Measurements from ENCODE around the gene TUBGCP5. TPM values are rescaled to one million over a fixed set of nuclear protein-coding genes. Genes with fewer than 3 reads are reported as not detected.

Gene TUBGCP5
- total RNA-seq, 3 donors from 2014 or later (not counting 1 experiment from before 2014, with no cell fraction given) = 14.7 to 20.4 (median 17.5) TPM

GRCh38 chr15:22974745-22975144 is 64.6 kb downstream of the TUBGCP5 start:
- H3K27me3 ChIP-seq (ENCODE audit: control insufficient read depth, insufficient read depth, low read length) = peaks cover 10% of the 10 kb centered on the region
- Mint-ChIP-seq H3K36me3 (no peaks in the 10 kb centered on the region), H3K4me3 (no peak overlapping the region), H3K27me3 (ENCODE audit: low read depth in 2 of 2) (peaks cover 15 to 16% of the 10 kb centered on the region in 2 donors), H3K4me1 (peaks cover 14 to 18% of the 10 kb centered on the region in 2 donors), H3K9me3 (no peaks in the 10 kb centered on the region), H3K27ac (peak overlapping the region in 1 of 2 donors; percentile 29)
- 61% methylated on average over 4 of the region's 4 CpGs for WGBS (ENCODE audit: insufficient coverage)
- H3K36me3 ChIP-seq (ENCODE audit: control insufficient read depth, insufficient read depth, low read length) = no peaks in the 10 kb centered on the region
- peaks cover 15% of the 10 kb centered on the region for H3K4me1 ChIP-seq (ENCODE audit: control insufficient read depth, insufficient read depth, low read length)
- H3K27ac ChIP-seq (ENCODE audit: low read length) = no peak overlapping the region
- DNase-seq (no peak), ATAC-seq (peak in 1 of 3 donors; percentile 43)
- no peak for TF ChIP-seq CTCF (IDR thresholded peaks at IDR 0.05)
- H3K9me3 ChIP-seq (ENCODE audit: control insufficient read depth, insufficient read depth, low read length) = no peaks in the 10 kb centered on the region
- intact Hi-C loops (cut with micrococcal nuclease) = no loop called here
- no peak overlapping the region for H3K4me3 ChIP-seq (ENCODE audit: low read length)

DNA sequence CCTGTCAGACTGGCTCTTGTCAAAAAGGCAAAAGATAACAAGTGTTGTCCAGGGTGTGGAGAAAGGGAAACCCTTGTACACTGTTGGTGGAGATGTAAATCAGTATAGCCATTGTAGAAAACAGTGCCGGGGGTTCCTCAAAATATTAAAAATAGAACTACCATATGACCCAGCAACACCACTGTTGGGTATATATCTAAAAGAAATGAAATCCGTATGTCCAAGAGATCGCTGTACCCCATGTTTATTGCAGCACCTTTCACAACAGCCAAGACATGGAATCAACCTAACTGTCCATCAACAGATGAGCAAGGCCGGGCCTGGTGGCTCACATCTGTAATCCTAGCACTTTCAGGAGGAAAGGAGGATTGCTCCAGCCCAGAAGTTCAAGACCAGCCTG is 65.4 kb downstream of the TUBGCP5 start:
- Histone ChIP-seq H3K4me3 (ENCODE audit: low read length) (no peak overlapping the region), H3K27ac (ENCODE audit: low read length) (no peak overlapping the region), H3K9me3 (ENCODE audit: control insufficient read depth, insufficient read depth, low read length) (no peaks in the 10 kb centered on the region), H3K4me1 (ENCODE audit: control insufficient read depth, insufficient read depth, low read length) (peaks cover 8% of the 10 kb centered on the region), H3K27me3 (ENCODE audit: control insufficient read depth, insufficient read depth, low read length) (peaks cover 5% of the 10 kb centered on the region), H3K36me3 (ENCODE audit: control insufficient read depth, insufficient read depth, low read length) (no peaks in the 10 kb centered on the region)
- TF ChIP-seq CTCF (IDR thresholded peaks at IDR 0.05) = no peak
- H3K4me1 Mint-ChIP-seq = peaks cover 7 to 10% of the 10 kb centered on the region in 2 donors
- DNase-seq (no peak), ATAC-seq (no peak)
- no peak overlapping the region for H3K4me3 Mint-ChIP-seq
- peaks cover 7 to 8% of the 10 kb centered on the region in 2 donors for H3K27me3 Mint-ChIP-seq (ENCODE audit: low read depth in 2 of 2)
- H3K27ac Mint-ChIP-seq = no peak overlapping the region
- no peaks in the 10 kb centered on the region for H3K9me3 Mint-ChIP-seq
- intact Hi-C loops (cut with micrococcal nuclease) = no loop called here
- no peaks in the 10 kb centered on the region for H3K36me3 Mint-ChIP-seq
- 89% methylated on average over 3 of the region's 4 CpGs for WGBS (ENCODE audit: insufficient coverage)

GRCh38 chr15:22973286-22973685 is 66.1 kb downstream of the TUBGCP5 start:
- Histone ChIP-seq H3K9me3 (ENCODE audit: control insufficient read depth, insufficient read depth, low read length) (no peaks in the 10 kb centered on the region), H3K36me3 (ENCODE audit: control insufficient read depth, insufficient read depth, low read length) (no peaks in the 10 kb centered on the region), H3K27me3 (ENCODE audit: control insufficient read depth, insufficient read depth, low read length) (no peaks in the 10 kb centered on the region), H3K4me1 (ENCODE audit: control insufficient read depth, insufficient read depth, low read length) (peaks cover 3% of the 10 kb centered on the region), H3K27ac (ENCODE audit: low read length) (no peak overlapping the region), H3K4me3 (ENCODE audit: low read length) (no peak overlapping the region)
- 30% methylated on average over 5 of the region's 5 CpGs for WGBS (ENCODE audit: insufficient coverage)
- Mint-ChIP-seq H3K4me1 (peaks cover 0 to 4% of the 10 kb centered on the region in 2 donors), H3K27ac (no peak overlapping the region), H3K36me3 (no peaks in the 10 kb centered on the region), H3K9me3 (no peaks in the 10 kb centered on the region), H3K27me3 (ENCODE audit: low read depth in 2 of 2) (peaks cover under 1% of the 10 kb centered on the region in 2 donors), H3K4me3 (no peak overlapping the region)
- TF ChIP-seq CTCF (IDR thresholded peaks at IDR 0.05) = no peak
- DNase-seq (no peak), ATAC-seq (no peak)
- intact Hi-C loops (cut with micrococcal nuclease) = no loop called here

- Histone ChIP-seq H3K9me3 (ENCODE audit: control insufficient read depth, insufficient read depth, low read length) (no peaks in the 10 kb centered on the region), H3K27me3 (ENCODE audit: control insufficient read depth, insufficient read depth, low read length) (no peaks in the 10 kb centered on the region), H3K4me1 (ENCODE audit: control insufficient read depth, insufficient read depth, low read length) (peaks cover 3% of the 10 kb centered on the region), H3K27ac (ENCODE audit: low read length) (no peak overlapping the region), H3K36me3 (ENCODE audit: control insufficient read depth, insufficient read depth, low read length) (no peaks in the 10 kb centered on the region), H3K4me3 (ENCODE audit: low read length) (no peak overlapping the region)
- Mint-ChIP-seq H3K27me3 (ENCODE audit: low read depth in 2 of 2) (no peaks in the 10 kb centered on the region), H3K4me1 (peaks cover 0 to 4% of the 10 kb centered on the region in 2 donors), H3K4me3 (no peak overlapping the region), H3K27ac (no peak overlapping the region), H3K36me3 (no peaks in the 10 kb centered on the region), H3K9me3 (no peaks in the 10 kb centered on the region)
- ATAC-seq = no peak
- 100% methylated on average over 1 of the region's 3 CpGs for WGBS (ENCODE audit: insufficient coverage)
- no peak for TF ChIP-seq CTCF (IDR thresholded peaks at IDR 0.05)
- intact Hi-C loops (cut with micrococcal nuclease) = no loop called here
- no peak for DNase-seq
Observed at GRCh38 chr15:22969489-22969888, 69.9 kb downstream of the TUBGCP5 start.

Measured in natural killer cell (primary cell).